Kidney tubule cell (primary cell): Measurements from ENCODE around the gene LIPE.
"Not testable (repeated sequence)": the region's sequence is repeated elsewhere in the genome, so short reads cannot be mapped to it uniquely, and the experiment has no call there.

Experiments
- DNase-seq: peaks from one replicate; pipeline ENCODE4 v3.0.0-alpha.2; 2018; ENCODE audit warnings: low spot score

The LIPE gene

GRCh38 chr19:42427313-42427712 lies at the start of gene LIPE:
Gene LIPE (minus strand): TSS chr19:42427388. CDS start chr19:42427149, 239 bp downstream.
- DNase-seq = no peak

GRCh38 chr19:42475366-42475765 lies 48.2 kb upstream of the LIPE start:
- no peak for DNase-seq

- DNase-seq = no peak
Measured at GRCh38 chr19:42474743-42475142, 47.6 kb upstream of the LIPE start.

GRCh38 chr19:42473686-42474085 lies 46.5 kb upstream of the LIPE start:
- no peak for DNase-seq

GRCh38 chr19:42472402-42473147 lies 45.4 kb upstream of the LIPE start:
- no peak for DNase-seq

GRCh38 chr19:42471554-42472249 lies 44.5 kb upstream of the LIPE start:
- DNase-seq = no peak

GRCh38 chr19:42469311-42470235 lies 42.4 kb upstream of the LIPE start:
- DNase-seq = peak; percentile 41

GRCh38 chr19:42468273-42468796 lies 41.1 kb upstream of the LIPE start:
- peak; percentile 59 for DNase-seq

- no peak for DNase-seq
Measured at GRCh38 chr19:42467183-42467760, 40.1 kb upstream of the LIPE start.

GRCh38 chr19:42466521-42467182 lies 39.5 kb upstream of the LIPE start:
- no peak for DNase-seq

GRCh38 chr19:42465827-42466280 lies 38.7 kb upstream of the LIPE start:
- DNase-seq = no peak

- no peak for DNase-seq
Measured at GRCh38 chr19:42461700-42462324, 34.6 kb upstream of the LIPE start.

GRCh38 chr19:42461231-42461630 lies 34.0 kb upstream of the LIPE start:
- not testable (repeated sequence) for DNase-seq

- no peak for DNase-seq
Measured at GRCh38 chr19:42459926-42460325, 32.7 kb upstream of the LIPE start.

- peak; percentile 96 for DNase-seq
Measured at GRCh38 chr19:42455621-42456081, 28.5 kb upstream of the LIPE start.

- DNase-seq = no peak
Measured at GRCh38 chr19:42455086-42455485, 27.9 kb upstream of the LIPE start.

GRCh38 chr19:42452590-42452989 lies 25.4 kb upstream of the LIPE start:
- DNase-seq = no peak

GRCh38 chr19:42450314-42450934 lies 23.2 kb upstream of the LIPE start:
- DNase-seq = peak; percentile 90

- not testable (repeated sequence) for DNase-seq
Measured at GRCh38 chr19:42448306-42448705, 21.1 kb upstream of the LIPE start.

GRCh38 chr19:42445948-42446347 lies 18.8 kb upstream of the LIPE start:
- DNase-seq = no peak
